ENCODE results near the gene GABRR3.

DNA sequence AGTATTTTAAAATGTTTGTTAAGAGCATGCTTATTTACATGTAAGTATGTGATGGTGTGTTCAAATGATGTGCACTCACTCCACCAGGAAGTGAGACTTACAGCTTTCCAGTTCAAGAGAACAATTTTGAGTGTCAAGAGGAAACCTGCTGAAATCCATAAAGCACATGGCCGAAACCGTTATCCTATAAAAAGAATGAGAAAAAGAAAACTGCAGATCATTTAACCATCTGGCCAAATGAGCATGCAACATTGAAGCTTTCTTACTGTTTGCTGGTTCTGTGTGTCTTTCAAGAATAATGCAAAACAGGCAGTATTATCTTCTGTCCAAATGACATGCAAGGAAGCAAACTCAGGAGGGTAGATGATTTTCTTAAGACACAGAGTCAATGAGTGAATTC is 26.3 kb downstream of the GABRR3 start:
- TF ChIP-seq ZNF785 (tag by site-specific recombination; IDR thresholded peaks at IDR 0.05) = no peak
- no peak for TF ChIP-seq ZNF837 (tag by site-specific recombination; IDR thresholded peaks at IDR 0.05)
- TF ChIP-seq REST (tag by site-specific recombination; IDR thresholded peaks at IDR 0.05) = no peak

Data from HEK293 (cell line).